CD4-positive, alpha-beta T cell treated with Interleukin-10 for 1 hour (primary cell): ENCODE data around the gene GRM5.

Source experiments
- DNase-seq: peaks from one replicate; pipeline ENCODE4 v3.0.0-alpha.2; 2020

Gene GRM5

DNA sequence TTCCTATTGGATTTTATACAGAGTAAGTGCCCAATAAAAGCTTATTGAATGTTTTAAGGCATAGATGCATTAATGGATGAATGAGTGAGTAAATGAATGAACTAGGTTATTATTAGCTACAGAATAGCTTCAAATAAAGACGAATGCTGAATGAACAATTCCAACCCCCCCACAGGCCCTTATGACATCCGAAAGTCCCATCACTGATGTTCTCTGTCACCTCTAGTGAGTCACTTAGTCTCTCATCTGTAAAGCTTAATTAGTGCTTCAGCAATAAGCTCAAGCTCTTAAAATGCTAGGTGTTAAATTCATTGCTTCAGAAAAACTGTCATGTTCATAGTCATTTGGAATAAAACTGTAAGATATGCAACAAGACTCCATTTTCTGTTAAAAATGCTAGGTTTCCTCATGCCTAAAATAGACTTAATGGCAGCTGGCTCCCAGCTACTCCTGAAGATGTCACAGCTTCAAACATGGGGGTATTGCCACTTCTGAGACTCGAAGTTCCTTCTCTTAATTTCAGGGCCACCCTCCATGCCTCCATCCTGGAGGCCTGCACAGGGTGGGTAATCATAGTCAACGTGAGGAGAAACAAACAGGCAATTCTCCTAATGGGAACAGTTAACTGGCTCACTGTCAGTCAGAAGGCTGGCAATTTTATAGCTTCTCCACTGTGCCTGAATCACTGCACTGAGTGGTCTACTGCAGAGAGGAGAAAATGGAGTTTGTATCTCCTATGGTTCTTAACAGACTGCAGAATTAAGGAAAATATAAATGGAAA is 373.3 kb downstream of the GRM5 start:
- no peak for DNase-seq

GRCh38 chr11:88689548-88690240 is 376.1 kb downstream of the GRM5 start:
- DNase-seq = no peak

- DNase-seq = no peak
Observed at GRCh38 chr11:88683024-88683423, 382.8 kb downstream of the GRM5 start.

- DNase-seq = no peak
Observed at GRCh38 chr11:88680806-88681205, 385.0 kb downstream of the GRM5 start.

DNA sequence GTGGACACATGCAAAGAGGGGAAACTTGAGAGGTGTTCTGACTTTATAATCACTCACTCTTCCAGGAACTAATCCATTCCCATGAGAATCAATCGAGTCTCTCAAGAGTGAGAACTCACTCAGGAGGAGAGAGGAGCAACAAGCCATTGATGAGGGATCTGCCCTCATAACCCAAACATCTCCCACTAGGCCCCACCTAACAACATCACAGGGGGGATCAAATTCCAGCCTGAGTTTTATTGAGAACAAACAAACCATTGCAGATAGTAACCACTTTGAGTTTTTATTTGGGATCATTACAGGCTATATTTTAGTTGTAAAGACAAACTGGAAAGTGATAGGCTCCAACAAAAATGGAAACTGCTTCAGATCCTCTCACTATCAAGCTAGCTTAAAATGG is 399.4 kb downstream of the GRM5 start:
- no peak for DNase-seq

DNA sequence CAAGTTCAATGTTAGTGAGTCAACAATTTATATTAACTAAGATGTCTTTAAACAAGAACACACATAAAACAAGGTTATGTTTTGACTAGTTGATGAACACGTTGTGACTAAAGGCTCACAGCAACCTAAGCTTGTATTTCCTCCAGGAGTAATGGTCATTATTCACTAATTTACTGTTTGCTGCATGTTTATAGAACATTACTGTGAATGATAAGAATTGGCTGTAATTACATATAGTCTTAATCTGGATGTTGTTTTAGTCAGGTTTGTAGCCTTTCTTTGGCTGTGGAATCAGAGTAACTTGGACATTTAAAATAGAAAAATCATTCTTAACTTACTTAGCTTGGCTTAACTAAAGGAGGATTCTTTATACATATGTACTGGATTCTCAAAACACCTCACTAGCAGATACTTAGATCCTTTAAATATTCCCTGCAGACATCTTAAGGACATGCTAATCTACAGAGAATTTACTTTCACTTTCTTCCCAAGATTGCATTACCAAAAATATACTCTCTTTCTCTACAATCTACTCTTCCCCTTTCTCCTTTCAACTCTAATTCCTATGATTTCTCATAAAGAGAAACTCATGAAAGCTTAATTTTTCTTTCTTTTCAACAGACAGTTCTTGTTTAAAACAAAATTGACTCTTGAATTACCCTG is 408.6 kb downstream of the GRM5 start:
- no peak for DNase-seq

GRCh38 chr11:88656283-88656682 is 409.5 kb downstream of the GRM5 start:
- DNase-seq = no peak

- no peak for DNase-seq
Observed at GRCh38 chr11:88655656-88656055, 410.1 kb downstream of the GRM5 start.

GRCh38 chr11:88655196-88655595 is 410.6 kb downstream of the GRM5 start:
- DNase-seq = no peak

DNA sequence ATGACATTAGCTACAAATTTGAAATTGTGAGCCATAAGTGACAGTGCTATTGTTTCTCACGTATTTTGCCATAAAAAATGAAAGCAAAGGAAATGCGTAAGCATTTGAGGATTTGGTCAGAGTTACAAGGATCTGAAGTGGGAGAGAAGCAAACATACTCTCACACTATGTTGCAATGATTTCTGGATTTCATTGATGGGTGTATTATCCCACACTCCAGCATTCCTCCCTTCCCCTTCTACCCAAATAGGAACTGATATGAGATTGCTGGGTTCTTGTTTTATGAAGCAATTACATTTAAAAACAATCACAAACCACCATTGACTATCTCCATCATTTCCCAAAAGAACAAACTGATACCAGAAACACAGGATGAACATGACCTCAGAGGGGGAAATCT is 414.2 kb downstream of the GRM5 start:
- no peak for DNase-seq

- no peak for DNase-seq
Observed at GRCh38 chr11:88644724-88645123, 421.1 kb downstream of the GRM5 start.

- no peak for DNase-seq
Observed at GRCh38 chr11:88632163-88632562, 433.6 kb downstream of the GRM5 start.

GRCh38 chr11:88631497-88631896 is 434.3 kb downstream of the GRM5 start:
- DNase-seq = no peak

DNA sequence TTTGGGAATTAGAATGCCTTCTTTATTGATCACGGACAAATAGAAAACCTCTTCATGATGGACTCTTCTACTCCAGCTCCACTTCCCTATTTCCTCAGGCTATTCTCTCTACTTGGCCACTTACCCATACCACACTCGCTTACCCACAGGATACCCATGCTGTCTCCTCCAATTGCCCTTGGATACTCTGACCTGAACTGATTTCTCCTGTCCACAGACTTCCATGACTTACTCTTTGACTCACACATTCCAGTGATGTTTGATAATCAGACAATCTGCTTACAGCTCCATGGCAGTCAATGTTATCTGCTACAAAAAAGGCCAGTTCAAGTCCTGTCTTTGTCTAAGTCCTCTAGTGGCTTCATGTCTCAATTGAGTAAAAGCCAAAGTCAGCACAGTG is 436.3 kb downstream of the GRM5 start:
- no peak for DNase-seq

GRCh38 chr11:88626216-88626615 is 439.6 kb downstream of the GRM5 start:
- no peak for DNase-seq

GRCh38 chr11:88623531-88623930 is 442.3 kb downstream of the GRM5 start:
- no peak for DNase-seq

DNA sequence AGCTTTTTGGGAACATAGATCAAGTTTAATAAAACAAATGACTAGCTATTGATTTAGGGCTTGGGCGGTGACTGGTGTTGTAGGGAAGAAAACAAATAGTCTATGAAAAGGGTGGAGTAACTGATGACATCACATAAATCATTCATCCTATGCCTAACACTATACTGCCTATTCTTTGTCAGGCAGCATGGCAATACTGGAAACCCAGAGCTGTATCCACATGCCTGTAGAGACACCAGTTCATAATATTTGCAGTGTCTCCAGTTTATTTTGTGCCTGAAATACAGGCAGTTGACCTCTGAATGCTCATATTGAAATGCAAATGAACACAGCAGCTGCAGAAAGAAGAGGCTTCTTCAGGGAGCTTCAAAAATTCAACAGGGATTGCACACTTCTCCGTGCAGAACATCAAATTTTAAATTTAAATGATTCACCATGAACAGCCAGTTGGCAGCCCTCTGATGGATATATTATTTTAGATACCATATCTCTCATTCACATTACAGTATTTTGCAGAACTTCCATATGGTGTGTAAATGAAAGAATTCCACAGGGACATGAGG is 445.1 kb downstream of the GRM5 start:
- DNase-seq = no peak

- DNase-seq = no peak
Observed at GRCh38 chr11:88619656-88620385, 446.0 kb downstream of the GRM5 start.

DNA sequence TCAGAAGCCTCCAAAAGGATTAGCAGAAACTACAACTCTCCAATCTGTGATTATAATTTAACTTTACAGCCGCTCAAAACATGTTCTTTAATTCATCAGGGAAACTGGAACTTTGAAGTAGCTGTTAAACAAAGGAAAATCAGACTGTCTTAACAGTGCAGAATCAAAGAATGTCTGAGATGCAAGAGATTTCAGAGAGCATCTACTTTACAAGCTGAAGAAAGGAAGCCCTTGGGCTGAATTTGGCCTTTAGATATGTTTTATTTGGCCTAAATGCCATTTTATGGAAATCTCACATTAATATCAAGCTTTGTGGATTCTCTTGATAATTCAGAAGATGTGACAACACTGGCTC is 446.7 kb downstream of the GRM5 start:
- no peak for DNase-seq

- DNase-seq = no peak
Observed at GRCh38 chr11:88618327-88619070, 447.3 kb downstream of the GRM5 start.

DNA sequence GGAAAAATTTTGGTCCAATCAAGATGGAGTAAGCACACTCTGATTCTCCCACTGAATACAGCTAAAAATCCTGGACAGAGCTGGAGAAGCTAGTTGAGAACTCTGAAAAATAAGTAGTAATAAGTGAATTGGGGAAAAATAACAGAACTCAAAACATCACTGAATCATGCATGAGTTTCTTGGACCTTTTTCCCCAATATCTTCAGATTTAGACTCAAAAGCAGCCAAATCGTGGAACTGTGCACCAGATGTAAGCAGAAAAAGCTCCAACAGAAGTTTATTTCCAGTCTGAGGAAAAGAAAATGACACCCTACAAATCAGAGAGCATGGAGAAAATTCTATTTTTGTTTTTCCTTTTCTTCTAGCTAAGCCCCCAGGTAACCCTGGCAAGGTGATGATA is 448.6 kb downstream of the GRM5 start:
- no peak for DNase-seq

DNA sequence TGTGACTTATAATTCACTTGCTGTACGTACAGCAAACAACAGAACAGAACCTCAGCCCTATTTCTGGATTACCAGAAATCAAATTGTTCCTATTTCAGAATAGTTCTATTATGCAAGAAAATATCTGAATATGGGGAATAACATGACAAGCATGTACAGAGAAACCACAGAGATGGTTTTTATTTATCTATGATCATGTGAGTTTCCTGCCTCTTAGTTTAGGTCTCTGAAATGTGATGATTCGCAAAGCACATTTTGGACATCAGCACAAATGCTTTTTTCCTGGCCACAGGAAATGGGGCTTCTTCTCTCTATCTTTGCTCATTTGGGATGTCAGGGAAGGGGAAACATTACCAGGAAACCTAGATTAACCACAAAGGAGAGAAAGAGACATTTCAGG is 461.5 kb downstream of the GRM5 start:
- DNase-seq = no peak
